Parathyroid adenoma (tissue), 2 donors: Measurements from ENCODE around the gene ZBTB7B.

ENCODE experiments used
- H2AFZ ChIP-seq: fragments of 300-600 bp; sonication (generic); one replicate; pipeline ENCODE4 v1.7.0; 2017; ENCODE audit warnings: antibody characterized with exemption, mild to moderate bottlenecking
- H3K27ac ChIP-seq: fragments of 300-600 bp; sonication (generic); one replicate; pipeline ENCODE4 v1.7.0; 2017
- H3K27me3 ChIP-seq: fragments of 300-600 bp; sonication (generic); one replicate; pipeline ENCODE4 v1.7.0; 2017; ENCODE audit warnings: low read length; ENCODE audit not compliant: control insufficient read depth, insufficient read depth
- H3K36me3 ChIP-seq: fragments of 300-600 bp; sonication (generic); one replicate; pipeline ENCODE4 v1.7.0; 2017; ENCODE audit warnings: low read length; ENCODE audit not compliant: control insufficient read depth, insufficient read depth
- H3K4me1 ChIP-seq: fragments of 300-600 bp; sonication (generic); one replicate; pipeline ENCODE4 v1.7.0; 2017; ENCODE audit warnings: control low read depth
- H3K4me2 ChIP-seq: fragments of 300-600 bp; sonication (generic); one replicate; pipeline ENCODE4 v1.7.0; 2017; ENCODE audit warnings: low read length
- H3K4me3 ChIP-seq: fragments of 300-600 bp; sonication (generic); one replicate; pipeline ENCODE4 v1.7.0; 2017; ENCODE audit warnings: low read depth, low read length
- H3K79me2 ChIP-seq: fragments of 300-600 bp; sonication (generic); one replicate; pipeline ENCODE4 v1.7.0; 2017; ENCODE audit warnings: control low read depth
- H3K9ac ChIP-seq: fragments of 300-600 bp; sonication (generic); one replicate; pipeline ENCODE4 v1.7.0; 2017; ENCODE audit warnings: mild to moderate bottlenecking
- H3K9me3 ChIP-seq: fragments of 300-600 bp; sonication (generic); one replicate; pipeline ENCODE4 v1.7.0; 2017; ENCODE audit warnings: low read length; ENCODE audit not compliant: control insufficient read depth
- TF ChIP-seq, protein P1 (sequence below): fragments of 300-600 bp; sonication (generic); IDR thresholded peaks from one replicate; pipeline ENCODE4 v1.7.0; 2017; ENCODE audit warnings: antibody characterized with exemption, mild to moderate bottlenecking
- donor health status: primary hyperparathyroidism.

Gene ZBTB7B

DNA sequence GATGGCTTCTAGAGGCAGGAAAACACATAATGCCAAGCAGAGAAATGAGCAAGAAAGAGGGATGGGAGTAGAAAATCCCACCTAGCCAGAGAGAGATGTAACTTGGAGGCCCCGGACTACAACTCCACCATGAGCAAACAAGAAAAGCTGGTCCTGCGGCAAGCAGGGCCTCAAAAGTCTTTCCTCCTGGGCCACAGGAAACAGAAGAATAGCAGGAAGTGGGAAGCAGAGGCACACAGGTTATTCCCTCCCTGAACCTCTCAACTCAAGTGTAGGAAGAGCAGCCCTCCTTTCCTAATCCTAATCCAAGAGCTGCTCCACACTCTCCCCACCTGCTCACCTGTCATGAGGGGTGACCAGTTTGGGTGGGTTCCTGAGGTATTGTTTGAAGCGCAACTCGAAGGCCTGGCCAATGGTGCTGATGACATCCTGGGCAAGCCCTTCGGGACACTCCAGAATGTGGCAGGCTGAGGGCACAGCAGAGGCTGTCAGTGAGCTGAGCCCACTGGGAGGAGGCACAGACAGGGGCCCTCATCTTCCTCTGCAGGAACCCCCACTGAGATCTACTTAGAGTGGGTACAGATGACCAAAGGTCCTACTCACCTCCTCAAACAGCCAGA lies 35.2 kb upstream of the ZBTB7B start:
- H3K27ac ChIP-seq: peak overlapping the region; percentile 11
- H3K4me3 ChIP-seq: no peak overlapping the region
- TF ChIP-seq, protein P1, sequence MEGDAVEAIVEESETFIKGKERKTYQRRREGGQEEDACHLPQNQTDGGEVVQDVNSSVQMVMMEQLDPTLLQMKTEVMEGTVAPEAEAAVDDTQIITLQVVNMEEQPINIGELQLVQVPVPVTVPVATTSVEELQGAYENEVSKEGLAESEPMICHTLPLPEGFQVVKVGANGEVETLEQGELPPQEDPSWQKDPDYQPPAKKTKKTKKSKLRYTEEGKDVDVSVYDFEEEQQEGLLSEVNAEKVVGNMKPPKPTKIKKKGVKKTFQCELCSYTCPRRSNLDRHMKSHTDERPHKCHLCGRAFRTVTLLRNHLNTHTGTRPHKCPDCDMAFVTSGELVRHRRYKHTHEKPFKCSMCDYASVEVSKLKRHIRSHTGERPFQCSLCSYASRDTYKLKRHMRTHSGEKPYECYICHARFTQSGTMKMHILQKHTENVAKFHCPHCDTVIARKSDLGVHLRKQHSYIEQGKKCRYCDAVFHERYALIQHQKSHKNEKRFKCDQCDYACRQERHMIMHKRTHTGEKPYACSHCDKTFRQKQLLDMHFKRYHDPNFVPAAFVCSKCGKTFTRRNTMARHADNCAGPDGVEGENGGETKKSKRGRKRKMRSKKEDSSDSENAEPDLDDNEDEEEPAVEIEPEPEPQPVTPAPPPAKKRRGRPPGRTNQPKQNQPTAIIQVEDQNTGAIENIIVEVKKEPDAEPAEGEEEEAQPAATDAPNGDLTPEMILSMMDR: no peak
- H2AFZ ChIP-seq: no peak overlapping the region
- no peaks in the 10 kb centered on the region for H3K27me3 ChIP-seq
- no peaks in the 10 kb centered on the region for H3K79me2 ChIP-seq
- peaks cover 7% of the 10 kb centered on the region for H3K4me1 ChIP-seq
- H3K36me3 ChIP-seq: no peaks in the 10 kb centered on the region
- H3K9ac ChIP-seq: no peak overlapping the region
- no peak overlapping the region for H3K4me2 ChIP-seq
- H3K9me3 ChIP-seq: no peaks in the 10 kb centered on the region

DNA sequence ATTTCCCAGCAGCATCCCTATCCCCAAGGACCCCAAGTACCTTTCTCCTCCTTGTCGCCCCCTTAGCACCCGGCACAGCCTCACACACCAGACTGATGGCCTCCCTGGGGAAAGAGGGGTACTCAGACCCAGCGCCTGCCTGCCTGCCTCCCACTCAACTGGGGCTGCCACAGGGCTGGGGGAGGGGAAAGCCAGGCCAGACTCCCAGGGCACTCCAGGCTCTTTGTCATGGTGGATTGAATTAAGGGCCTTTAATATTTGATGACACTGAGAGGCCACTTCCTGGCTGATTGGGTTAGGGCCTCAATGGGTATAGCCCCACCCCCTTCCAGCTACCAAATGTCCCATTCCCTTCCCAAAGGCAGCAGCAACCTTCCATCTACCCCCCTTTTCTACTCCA lies 33.9 kb upstream of the ZBTB7B start:
- Histone ChIP-seq H3K4me1 (peaks cover 7% of the 10 kb centered on the region), H3K79me2 (no peaks in the 10 kb centered on the region), H3K27ac (no peak overlapping the region), H2AFZ (no peak overlapping the region), H3K4me3 (no peak overlapping the region), H3K36me3 (no peaks in the 10 kb centered on the region), H3K4me2 (no peak overlapping the region), H3K9me3 (no peaks in the 10 kb centered on the region), H3K9ac (no peak overlapping the region), H3K27me3 (no peaks in the 10 kb centered on the region)
- TF ChIP-seq, protein P1: no peak

- Histone ChIP-seq H3K4me2 (no peak overlapping the region), H3K27me3 (no peaks in the 10 kb centered on the region), H3K27ac (peak overlapping the region; percentile 19), H3K4me1 (peaks cover 7% of the 10 kb centered on the region), H3K9me3 (no peaks in the 10 kb centered on the region), H3K4me3 (no peak overlapping the region), H3K9ac (no peak overlapping the region), H3K36me3 (no peaks in the 10 kb centered on the region), H2AFZ (no peak overlapping the region), H3K79me2 (no peaks in the 10 kb centered on the region)
- TF ChIP-seq, protein P1: no peak
Measured at GRCh38 chr1:154969246-154969645, 33.4 kb upstream of the ZBTB7B start.

DNA sequence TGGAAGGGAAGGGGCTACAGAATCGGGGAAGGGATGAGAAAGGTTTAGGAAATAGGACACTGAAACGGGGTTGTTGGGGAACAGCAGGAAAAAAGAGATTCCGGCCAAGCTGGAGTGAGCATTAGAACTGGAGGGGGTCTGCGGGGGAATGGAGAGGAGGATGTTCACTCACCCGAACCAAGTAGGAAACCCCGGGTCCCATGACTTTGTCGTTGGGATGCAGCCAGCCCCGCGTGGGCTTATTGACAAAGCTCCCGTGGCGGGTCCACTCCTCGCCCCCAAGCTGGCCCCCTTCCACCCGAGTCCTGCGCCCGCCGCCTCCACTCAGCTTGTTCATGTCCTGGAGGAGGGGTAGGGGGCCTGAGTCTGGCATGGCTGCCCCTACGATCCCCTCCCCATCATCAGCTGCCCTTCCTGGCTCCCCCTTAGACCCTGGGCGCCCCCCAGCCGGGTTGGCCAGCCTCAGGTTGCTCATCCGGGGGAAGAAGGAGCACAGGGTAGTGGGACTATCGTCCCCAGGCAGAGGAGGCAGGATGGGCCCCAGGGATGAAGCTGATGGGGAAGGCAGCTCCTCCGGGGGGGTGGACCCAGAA lies 32.6 kb upstream of the ZBTB7B start:
- H3K79me2 ChIP-seq: no peaks in the 10 kb centered on the region
- TF ChIP-seq, protein P1: no peak

More for the DNA sequence above, 32.6 kb upstream of the ZBTB7B start:
- Histone ChIP-seq H3K27me3 (no peaks in the 10 kb centered on the region), H3K9ac (no peak overlapping the region), H3K4me1 (peaks cover 7% of the 10 kb centered on the region), H3K4me3 (peak overlapping the region; percentile 45), H3K36me3 (no peaks in the 10 kb centered on the region), H3K27ac (peak overlapping the region; percentile 98), H3K9me3 (no peaks in the 10 kb centered on the region), H3K4me2 (peak overlapping the region; percentile 64), H2AFZ (no peak overlapping the region)
